GM12878 (cell line): ENCODE data around the gene NAALADL1. TPM values are rescaled to one million over a fixed set of nuclear protein-coding genes. Genes with fewer than 3 reads are reported as not detected.
A peak's percentile ranks its signal among the peaks of the same experiment; 100 is the strongest.

ENCODE experiments used
- CBFB ChIP-seq: IDR thresholded peaks from 2 replicates; pipeline ENCODE4 v1.6.1; 2016; ENCODE audit warnings: antibody characterized with exemption, low read depth
- DPF2 ChIP-seq: fragments of 450-650 bp; IDR thresholded peaks from 2 replicates; pipeline ENCODE4 v1.6.1; 2017; ENCODE audit warnings: mild to moderate bottlenecking
- E2F4 ChIP-seq: IDR thresholded peaks from 2 replicates; pipeline ENCODE4 v1.6.1; 2012; ENCODE audit warnings: low read depth, low read length, improper control_type of control experiment
- EED ChIP-seq: sonication (generic); IDR thresholded peaks from 2 replicates; pipeline ENCODE4 v1.6.1; 2016; ENCODE audit warnings: antibody characterized with exemption, low read depth
- ESRRA ChIP-seq: IDR thresholded peaks from 2 replicates; pipeline ENCODE4 v1.6.1; 2012; ENCODE audit warnings: mild to moderate bottlenecking, low read length, improper control_type of control experiment
- EZH2 ChIP-seq: IDR thresholded peaks from 2 replicates; pipeline ENCODE4 v1.6.1; 2012; ENCODE audit warnings: low read depth, mild to moderate bottlenecking, control low read depth, inconsistent platforms, low read length, borderline replicate concordance; ENCODE audit not compliant: control insufficient read depth
- GABPA ChIP-seq: IDR thresholded peaks from 2 replicates; pipeline ENCODE4 v1.6.1; 2014; ENCODE audit warnings: antibody characterized with exemption, low read depth, mild to moderate bottlenecking, inconsistent platforms
- HDAC2 ChIP-seq: fragments of 200-600 bp; sonication (generic); IDR thresholded peaks from 2 replicates; pipeline ENCODE4 v1.6.1; 2017
- HSF1 ChIP-seq: fragments of 150-350 bp; IDR thresholded peaks from 2 replicates; pipeline ENCODE4 v1.6.1; 2014; ENCODE audit warnings: mild to moderate bottlenecking, low read depth, low read length
- LARP7 ChIP-seq: fragments of 450-650 bp; IDR thresholded peaks from 2 replicates; pipeline ENCODE4 v1.6.1; 2017; ENCODE audit warnings: mild to moderate bottlenecking
- MLLT1 ChIP-seq: fragments of 450-650 bp; IDR thresholded peaks from 2 replicates; pipeline ENCODE4 v1.6.1; 2016; ENCODE audit warnings: mild to moderate bottlenecking
- MTA3 ChIP-seq: IDR thresholded peaks from 2 replicates; pipeline ENCODE4 v1.6.1; 2012; ENCODE audit warnings: low read length, inconsistent platforms, borderline replicate concordance
- MYB ChIP-seq: fragments of 150-350 bp; IDR thresholded peaks from 2 replicates; pipeline ENCODE4 v1.6.1; 2014; ENCODE audit warnings: mild to moderate bottlenecking, low read depth, low read length, borderline replicate concordance
- NFYA ChIP-seq: IDR thresholded peaks from 2 replicates; pipeline ENCODE4 v1.6.1; 2011; ENCODE audit warnings: low read depth, mild to moderate bottlenecking, low read length, improper control_type of control experiment, borderline replicate concordance
- POLR2A ChIP-seq: IDR thresholded peaks from 2 replicates; pipeline ENCODE4 v1.6.1; 2011; ENCODE audit warnings: low read depth, mild to moderate bottlenecking, low read length
- POU2F2 ChIP-seq: IDR thresholded peaks from 3 replicates; pipeline ENCODE4 v1.6.1; 2011; ENCODE audit warnings: low read depth, mild to moderate bottlenecking, low read length, borderline replicate concordance
- RELB ChIP-seq: fragments of 450-650 bp; IDR thresholded peaks from 2 replicates; pipeline ENCODE4 v1.6.1; 2017; ENCODE audit warnings: low read depth, mild to moderate bottlenecking, moderate library complexity
- RFX5 ChIP-seq: IDR thresholded peaks from 2 replicates; pipeline ENCODE4 v1.6.1; 2011; ENCODE audit warnings: low read depth, low read length, improper control_type of control experiment
- SMAD1 ChIP-seq: fragments of 450-650 bp; IDR thresholded peaks from 2 replicates; pipeline ENCODE4 v1.6.1; 2018; ENCODE audit warnings: mild to moderate bottlenecking, low read depth; ENCODE audit not compliant: partially characterized antibody
- SUZ12 ChIP-seq: fragments of 200-600 bp; sonication (generic); IDR thresholded peaks from one replicate; pipeline ENCODE4 v1.6.1; 2018; ENCODE audit warnings: antibody characterized with exemption, mild to moderate bottlenecking; ENCODE audit not compliant: unreplicated experiment
- TCF7 ChIP-seq: IDR thresholded peaks from 2 replicates; pipeline ENCODE4 v1.6.1; 2014; ENCODE audit warnings: antibody characterized with exemption, borderline replicate concordance
- ZNF217 ChIP-seq: fragments of 450-650 bp; IDR thresholded peaks from 2 replicates; pipeline ENCODE4 v1.6.1; 2017; ENCODE audit warnings: antibody characterized with exemption, mild to moderate bottlenecking
- ZNF592 ChIP-seq: fragments of 450-650 bp; IDR thresholded peaks from 2 replicates; pipeline ENCODE4 v1.6.1; 2017; ENCODE audit warnings: mild to moderate bottlenecking, moderate library complexity
- ZSCAN29 ChIP-seq: fragments of 450-650 bp; IDR thresholded peaks from 2 replicates; pipeline ENCODE4 v1.6.1; 2017; ENCODE audit warnings: mild to moderate bottlenecking, moderate library complexity
- polyA plus RNA-seq, 11 experiments: library from polyadenylated mRNA; depleted of rRNA in 4 of 11; unstranded in 6 of 11; stranded (reverse) in 5 of 11; fragments of >200 nt; fragmentation: Nextera tagmentation in 4 of 11; fragmentation: Illumina TruSeq in 1 of 11; extraction: Ambion mirVana in 4 of 11; extraction: Trizol in 1 of 11; gene quantifications; 1 replicate in 1 of 11; 2 replicates in 10 of 11; pipeline versions ENCODE4 v1.2.1 to v1.2.3, GENCODE V29; 2011 to 2016; ENCODE audit warnings: inconsistent platforms in 2 of 11, missing spikeins in 2 of 11, low read depth in 1 of 11
- total RNA-seq, 4 experiments: library from RNA; depleted of rRNA in 3 of 4; stranded (reverse); fragments of >200 nt in 3 of 4; fragmentation: Illumina TruSeq in 1 of 4; extraction: Trizol in 1 of 4; gene quantifications; 2 replicates each; pipeline versions ENCODE4 v1.2.1 to v1.2.3, GENCODE V29; 2013 to 2021

NAALADL1 gene
- total and polyA plus RNA-seq, 10 of the 15 experiments (the other 5 are each of a cell fraction or from before 2014, with no cell fraction given): 0.77 to 5.5 (median 1.5) TPM

- TF ChIP-seq RELB (peak; percentile 51), SUZ12 (no peak), HDAC2 (no peak), DPF2 (no peak), EED (no peak), ESRRA (no peak), TCF7 (no peak), MTA3 (0 out of 2 replicates have a peak, but pooled peaks have one; percentile 30), ZNF592 (no peak), RFX5 (no peak), POU2F2 (0 out of 3 replicates have a peak, but pooled peaks have one; percentile 18), ZSCAN29 (no peak), ZNF217 (no peak), MLLT1 (no peak), HSF1 (no peak), E2F4 (no peak), CBFB (no peak; the same call in 1 of the 2 replicates), EZH2 (no peak), POLR2A (no peak), LARP7 (no peak), GABPA (no peak), SMAD1 (no peak), MYB (no peak), NFYA (no peak)
Measured at GRCh38 chr11:65055538-65055937, 2.8 kb downstream of the NAALADL1 start (continued).
